CD4-positive, CD25-positive, alpha-beta regulatory T cell (primary cell): Measurements from ENCODE around the gene HOXD8. TPM values are rescaled to one million over a fixed set of nuclear protein-coding genes. Genes with fewer than 3 reads are reported as not detected.
A peak's percentile ranks its signal among the peaks of the same experiment; 100 is the strongest.

ENCODE experiments used
- ATAC-seq, 2 donors: fragments of 150-1000 bp; cut with Tn5 transposase; one replicate each; pipeline ENCODE4 v1.10.0; 2021; ENCODE audit warnings: low read depth in 2 of 2, moderate number of reproducible peaks in 2 of 2, moderate library complexity in 1 of 2
- DNase-seq, 3 donors: peaks; one replicate each; pipeline versions ENCODE4 v3.0.0 to v3.0.0-alpha.2; 2012 to 2022; ENCODE audit warnings: mixed read lengths in 1 of 3
- H3K27ac ChIP-seq: one replicate; pipeline ENCODE4 v1.7.0; 2013; ENCODE audit warnings: mild to moderate bottlenecking, low read length; ENCODE audit not compliant: insufficient read depth, poor library complexity, severe bottlenecking
- H3K27me3 ChIP-seq: one replicate; pipeline ENCODE4 v1.7.0; 2013; ENCODE audit warnings: low read length; ENCODE audit not compliant: control insufficient read depth, insufficient read depth
- H3K36me3 ChIP-seq: one replicate; pipeline ENCODE4 v1.7.0; 2013; ENCODE audit warnings: mild to moderate bottlenecking, low read length, moderate library complexity; ENCODE audit not compliant: control insufficient read depth, insufficient read depth
- H3K4me1 ChIP-seq: 2 replicates; pipeline ENCODE4 v1.7.0; 2013; ENCODE audit warnings: mild to moderate bottlenecking, low read length; ENCODE audit not compliant: insufficient read depth, control insufficient read depth, poor library complexity, severe bottlenecking
- H3K4me3 ChIP-seq: one replicate; pipeline ENCODE4 v1.7.0; 2013; ENCODE audit warnings: low read depth, mild to moderate bottlenecking, low read length, moderate library complexity
- H3K9me3 ChIP-seq, 2 experiments: 1 replicate in 1 of 2; 2 replicates in 1 of 2; pipeline ENCODE4 v1.7.0; 2013; ENCODE audit warnings: low read length in 2 of 2, mild to moderate bottlenecking in 1 of 2, moderate library complexity in 1 of 2; ENCODE audit not compliant: control insufficient read depth in 2 of 2
- H3K27ac Mint-ChIP-seq, 3 donors: one replicate each; pipeline ENCODE4 v1.8.0; 2020 to 2022; ENCODE audit warnings: mild to moderate bottlenecking in 3 of 3, mixed read lengths in 3 of 3, moderate library complexity in 2 of 3
- H3K27me3 Mint-ChIP-seq: one replicate; pipeline ENCODE4 v1.8.0; 2022; ENCODE audit warnings: mild to moderate bottlenecking, mixed read lengths
- H3K36me3 Mint-ChIP-seq: one replicate; pipeline ENCODE4 v1.8.0; 2020; ENCODE audit warnings: mixed read lengths
- H3K4me1 Mint-ChIP-seq, 4 donors: one replicate each; pipeline ENCODE4 v1.8.0; 2020 to 2022; ENCODE audit warnings: mixed read lengths in 4 of 4, mild to moderate bottlenecking in 1 of 4
- H3K4me3 Mint-ChIP-seq, 4 donors: one replicate each; pipeline ENCODE4 v1.8.0; 2020 to 2022; ENCODE audit warnings: mild to moderate bottlenecking in 4 of 4, mixed read lengths in 4 of 4, moderate library complexity in 3 of 4
- H3K9me3 Mint-ChIP-seq, 7 donors: one replicate each; pipeline ENCODE4 v1.8.0; 2020 to 2022; ENCODE audit warnings: mixed read lengths in 7 of 7, mild to moderate bottlenecking in 3 of 7, moderate library complexity in 2 of 7
- polyA plus RNA-seq, 4 donors: library from polyadenylated mRNA; unstranded; fragments of 300-500 nt; fragmentation: Illumina TruSeq; gene quantifications; one replicate each; pipeline ENCODE4 v1.2.3, GENCODE V29; 2021
- total RNA-seq: library from RNA; stranded (reverse); gene quantifications from one replicate; pipeline ENCODE4 v1.2.3, GENCODE V29; 2022

Gene HOXD8
- total RNA-seq: not detected
- not detected for polyA plus RNA-seq

- Mint-ChIP-seq H3K4me3 (peak within 1 kb of the TSS; percentile 27 to 85 (median 75)), H3K9me3 (peaks cover 0 to 23% (median 2%) of the 10 kb centered on the region in 7 donors), H3K27me3 (peaks cover 88% of the 10 kb centered on the region), H3K4me1 (peaks cover 11 to 42% (median 24%) of the 10 kb centered on the region in 4 donors), H3K27ac (peak within 1 kb of the TSS in 2 of 3 donors; percentile 32 to 73), H3K36me3 (no peaks in the 10 kb centered on the region)
- Histone ChIP-seq H3K27ac (no peak within 1 kb of the TSS), H3K4me3 (no peak within 1 kb of the TSS), H3K36me3 (no peaks in the 10 kb centered on the region), H3K9me3 (peaks cover 4 to 15% of the 10 kb centered on the region in 2 experiments), H3K27me3 (peaks cover 60% of the 10 kb centered on the region), H3K4me1 (peaks cover 39% of the 10 kb centered on the region)
- peak in 1 of 3 donors; percentile 36 for DNase-seq
- ATAC-seq: no peak
Measured at GRCh38 chr2:176128982-176129796, at the start of gene HOXD8. HOXD8 (plus strand) TSS chr2:176129705; CDS start chr2:176130367, 662 bp downstream.

- Histone ChIP-seq H3K4me1 (peaks cover 13% of the 10 kb centered on the region), H3K36me3 (no peaks in the 10 kb centered on the region), H3K4me3 (no peak overlapping the region), H3K9me3 (peaks cover 33 to 70% of the 10 kb centered on the region in 2 experiments), H3K27ac (no peak overlapping the region), H3K27me3 (peaks cover 65% of the 10 kb centered on the region)
- H3K27me3 Mint-ChIP-seq: peaks cover 88% of the 10 kb centered on the region
- ATAC-seq (no peak), DNase-seq (no peak)
- H3K4me3 Mint-ChIP-seq: peak overlapping the region in 3 of 4 donors; percentile 33 to 74 (median 55)
- peaks cover 2 to 16% (median 15%) of the 10 kb centered on the region in 4 donors for H3K4me1 Mint-ChIP-seq
- H3K36me3 Mint-ChIP-seq: peaks cover 4% of the 10 kb centered on the region
- peaks cover 0 to 52% (median 14%) of the 10 kb centered on the region in 7 donors for H3K9me3 Mint-ChIP-seq
- peak overlapping the region in 2 of 3 donors; percentile 75 to 84 for H3K27ac Mint-ChIP-seq
Measured at GRCh38 chr2:176079831-176080539, 49.5 kb upstream of the HOXD8 start.

- peaks cover 4% of the 10 kb centered on the region for H3K36me3 Mint-ChIP-seq
- peaks cover 88% of the 10 kb centered on the region for H3K27me3 Mint-ChIP-seq
- H3K4me3 ChIP-seq: no peak overlapping the region
- peaks cover 2 to 16% (median 15%) of the 10 kb centered on the region in 4 donors for H3K4me1 Mint-ChIP-seq
- H3K4me1 ChIP-seq: peaks cover 13% of the 10 kb centered on the region
- peak overlapping the region in 3 of 4 donors; percentile 30 to 77 (median 73) for H3K4me3 Mint-ChIP-seq
- peaks cover 0 to 46% (median 12%) of the 10 kb centered on the region in 7 donors for H3K9me3 Mint-ChIP-seq
- peaks cover 30 to 76% of the 10 kb centered on the region in 2 experiments for H3K9me3 ChIP-seq
- DNase-seq (no peak), ATAC-seq (no peak)
- peaks cover 60% of the 10 kb centered on the region for H3K27me3 ChIP-seq
- no peaks in the 10 kb centered on the region for H3K36me3 ChIP-seq
- peak overlapping the region; percentile 56 to 83 (median 62) for H3K27ac Mint-ChIP-seq
- H3K27ac ChIP-seq: no peak overlapping the region
Measured at GRCh38 chr2:176080540-176081375, 48.7 kb upstream of the HOXD8 start.

- H3K4me1 ChIP-seq: peaks cover 13% of the 10 kb centered on the region
- peaks cover 57% of the 10 kb centered on the region for H3K27me3 ChIP-seq
- no peak overlapping the region for H3K4me3 ChIP-seq
- Mint-ChIP-seq H3K27me3 (peaks cover 88% of the 10 kb centered on the region), H3K36me3 (peaks cover 4% of the 10 kb centered on the region), H3K9me3 (peaks cover 0 to 43% (median 11%) of the 10 kb centered on the region in 7 donors), H3K27ac (peak overlapping the region; percentile 62 to 87 (median 83)), H3K4me3 (peak overlapping the region in 3 of 4 donors; percentile 30 to 77 (median 73)), H3K4me1 (peaks cover 3 to 16% (median 15%) of the 10 kb centered on the region in 4 donors)
- no peak overlapping the region for H3K27ac ChIP-seq
- ATAC-seq (no peak), DNase-seq (no peak)
- H3K9me3 ChIP-seq: peaks cover 26 to 82% of the 10 kb centered on the region in 2 experiments
- no peaks in the 10 kb centered on the region for H3K36me3 ChIP-seq
Measured at GRCh38 chr2:176081376-176081836, 48.1 kb upstream of the HOXD8 start.

- H3K36me3 ChIP-seq: no peaks in the 10 kb centered on the region
- H3K9me3 Mint-ChIP-seq: peaks cover 0 to 43% (median 8%) of the 10 kb centered on the region in 7 donors
- no peak overlapping the region for H3K4me3 ChIP-seq
- H3K27ac Mint-ChIP-seq: peak overlapping the region in 2 of 3 donors; percentile 83 to 87
- peaks cover 4 to 18% (median 15%) of the 10 kb centered on the region in 4 donors for H3K4me1 Mint-ChIP-seq
- H3K36me3 Mint-ChIP-seq: peaks cover 4% of the 10 kb centered on the region
- peak overlapping the region in 3 of 4 donors; percentile 30 to 53 (median 52) for H3K4me3 Mint-ChIP-seq
- peaks cover 20 to 77% of the 10 kb centered on the region in 2 experiments for H3K9me3 ChIP-seq
- no peak for ATAC-seq
- peaks cover 13% of the 10 kb centered on the region for H3K4me1 ChIP-seq
- peaks cover 88% of the 10 kb centered on the region for H3K27me3 Mint-ChIP-seq
- H3K27me3 ChIP-seq: peaks cover 57% of the 10 kb centered on the region
- DNase-seq: no peak
- H3K27ac ChIP-seq: no peak overlapping the region
Measured at GRCh38 chr2:176081837-176082524, 47.5 kb upstream of the HOXD8 start.

GRCh38 chr2:176082525-176082823 lies 47.0 kb upstream of the HOXD8 start:
- DNase-seq (no peak), ATAC-seq (no peak)
- Histone ChIP-seq H3K9me3 (peaks cover 18 to 78% of the 10 kb centered on the region in 2 experiments), H3K36me3 (no peaks in the 10 kb centered on the region), H3K27ac (no peak overlapping the region), H3K27me3 (peaks cover 56% of the 10 kb centered on the region), H3K4me3 (no peak overlapping the region), H3K4me1 (peaks cover 13% of the 10 kb centered on the region)
- peaks cover 0 to 45% (median 8%) of the 10 kb centered on the region in 7 donors for H3K9me3 Mint-ChIP-seq
- H3K4me3 Mint-ChIP-seq: peak overlapping the region in 3 of 4 donors; percentile 29 to 52 (median 48)
- H3K27me3 Mint-ChIP-seq: peaks cover 88% of the 10 kb centered on the region
- H3K36me3 Mint-ChIP-seq: peaks cover 4% of the 10 kb centered on the region
- H3K27ac Mint-ChIP-seq: peak overlapping the region in 1 of 3 donors; percentile 75
- peaks cover 4 to 20% (median 15%) of the 10 kb centered on the region in 4 donors for H3K4me1 Mint-ChIP-seq
